ENCODE measurements around the gene SDR42E2.
"Not testable (repeated sequence)": the region's sequence is repeated elsewhere in the genome, so short reads cannot be mapped to it uniquely, and the experiment has no call there.

The SDR42E2 gene

DNA sequence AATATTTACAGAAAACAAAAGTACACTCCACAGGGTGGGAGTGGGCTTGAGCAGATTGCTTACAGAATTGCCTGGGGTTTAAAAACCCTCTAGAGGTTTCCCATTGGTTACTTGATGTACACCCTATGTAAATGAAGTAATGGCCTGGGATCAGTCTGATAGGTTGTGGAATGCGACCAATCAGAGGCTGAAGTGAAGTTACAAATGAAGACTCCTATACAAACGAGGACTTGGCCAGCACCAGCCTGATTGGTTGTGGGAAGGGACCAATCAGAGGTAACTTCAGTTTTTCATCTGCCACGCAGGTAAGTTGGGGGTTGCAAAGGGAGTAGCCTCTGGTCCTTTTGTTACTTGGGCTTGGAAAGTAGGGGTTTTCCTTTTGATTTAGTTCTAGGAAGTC, 52.6 kb downstream of the SDR42E2 start:
- no peak for DNase-seq

- DNase-seq: no peak
Observed at GRCh38 chr16:22216191-22216831, 54.0 kb downstream of the SDR42E2 start.

DNA sequence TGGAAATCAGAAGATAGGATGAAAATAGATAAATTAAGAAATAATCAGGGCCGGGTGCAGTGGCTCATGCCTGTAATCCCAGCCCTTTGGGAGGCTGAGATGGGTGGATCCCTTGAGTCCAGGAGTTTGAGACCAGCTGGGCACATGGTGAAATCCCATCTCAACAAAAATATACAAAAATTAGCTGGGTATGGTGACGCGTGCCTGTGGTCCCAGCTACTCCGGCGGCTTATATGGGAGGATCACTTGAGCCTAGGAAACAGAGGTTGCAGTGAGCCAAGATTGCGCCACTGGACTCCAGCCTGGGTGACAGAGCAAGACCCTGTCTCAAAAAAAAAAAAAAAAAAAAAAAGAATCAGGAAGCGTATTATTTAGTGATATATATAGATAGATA, 54.5 kb downstream of the SDR42E2 start:
- not testable (repeated sequence) for DNase-seq

- DNase-seq: no peak
Observed at GRCh38 chr16:22217890-22218730, 55.8 kb downstream of the SDR42E2 start.

- no peak for DNase-seq
Observed at GRCh38 chr16:22219389-22220068, 57.2 kb downstream of the SDR42E2 start.

DNA sequence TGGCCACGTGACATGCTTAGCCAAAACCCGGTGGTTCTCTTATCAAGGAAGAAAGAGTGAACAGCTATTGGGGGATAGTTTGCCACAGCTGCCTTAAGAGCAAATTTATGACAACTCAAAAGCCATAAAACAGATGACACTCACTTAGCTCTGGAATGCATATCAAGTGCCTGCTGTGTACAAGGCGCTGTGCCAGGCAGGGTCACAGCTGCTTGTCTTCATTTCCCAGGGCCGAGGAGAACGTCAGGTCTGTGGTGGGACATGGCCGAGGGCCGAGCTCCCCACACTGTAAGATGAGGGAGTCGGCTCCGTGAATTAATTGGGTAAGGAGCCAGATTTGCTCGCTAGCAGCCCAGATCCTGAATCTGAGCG, 57.7 kb downstream of the SDR42E2 start:
- no peak for DNase-seq

DNA sequence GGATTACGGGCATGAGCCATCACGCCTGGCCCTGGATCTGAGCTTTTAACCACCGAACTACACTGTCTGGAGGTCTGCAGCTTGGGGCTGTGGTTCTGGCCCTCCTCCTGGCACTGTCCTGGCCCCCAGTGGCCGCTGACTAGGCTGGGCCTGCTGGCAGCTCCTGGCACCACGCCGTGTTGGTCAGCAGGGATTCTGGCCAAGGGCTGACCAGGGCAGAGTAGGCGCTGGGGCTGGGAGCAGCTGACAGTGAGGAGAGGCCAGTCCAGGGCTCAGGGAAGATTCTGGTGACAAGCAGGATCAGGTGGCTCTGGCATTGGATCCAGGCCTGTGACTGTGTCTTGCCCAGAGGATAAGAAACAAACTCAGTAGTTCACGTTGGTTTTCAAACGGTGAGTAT, 58.4 kb downstream of the SDR42E2 start:
- no peak for DNase-seq

DNA sequence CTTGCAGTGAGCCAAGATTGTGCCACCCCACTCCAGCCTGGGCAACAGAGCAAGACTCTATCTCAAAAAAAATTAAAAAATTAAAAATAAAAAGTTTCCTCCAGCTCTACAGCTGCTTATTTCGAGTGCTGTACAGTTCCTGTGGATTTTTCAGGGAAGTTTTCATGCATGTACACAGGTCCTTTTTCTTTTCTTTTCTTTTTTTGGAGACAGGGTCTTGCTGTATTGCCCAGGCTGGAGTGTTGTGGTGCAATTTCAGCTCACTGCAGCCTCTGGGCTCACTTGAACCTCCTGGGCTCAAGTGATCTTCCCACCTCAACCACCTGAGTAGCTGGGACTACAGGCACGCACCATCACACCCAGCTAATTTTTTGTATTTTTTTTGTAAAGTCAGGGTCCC, 59.7 kb downstream of the SDR42E2 start:
- no peak for DNase-seq

GRCh38 chr16:22222998-22223397, 60.7 kb downstream of the SDR42E2 start:
- DNase-seq: no peak

GRCh38 chr16:22225060-22225459, 62.8 kb downstream of the SDR42E2 start:
- no peak for DNase-seq

DNA sequence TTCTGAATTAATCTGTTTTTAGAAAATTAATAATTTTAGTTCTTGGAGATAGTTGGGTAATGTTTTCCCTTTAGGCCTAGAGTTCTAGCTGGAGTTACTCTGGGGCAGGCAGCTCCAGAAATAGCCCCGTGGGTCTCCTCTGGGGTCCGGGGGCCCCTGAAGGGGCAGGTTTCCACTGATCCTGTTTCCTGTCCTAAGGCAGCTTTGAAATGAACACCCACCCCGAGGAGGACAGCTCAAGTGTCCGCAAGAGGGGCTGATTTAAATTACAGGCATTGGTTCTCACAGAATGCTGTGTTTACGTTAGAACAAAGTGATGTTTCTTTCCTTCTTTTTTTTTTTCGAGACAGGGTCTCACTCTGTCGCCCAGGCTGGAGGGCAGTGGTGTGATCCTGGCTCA, 67.6 kb downstream of the SDR42E2 start:
- DNase-seq: no peak

GRCh38 chr16:22232277-22233036, 70.2 kb downstream of the SDR42E2 start:
- no peak for DNase-seq

DNA sequence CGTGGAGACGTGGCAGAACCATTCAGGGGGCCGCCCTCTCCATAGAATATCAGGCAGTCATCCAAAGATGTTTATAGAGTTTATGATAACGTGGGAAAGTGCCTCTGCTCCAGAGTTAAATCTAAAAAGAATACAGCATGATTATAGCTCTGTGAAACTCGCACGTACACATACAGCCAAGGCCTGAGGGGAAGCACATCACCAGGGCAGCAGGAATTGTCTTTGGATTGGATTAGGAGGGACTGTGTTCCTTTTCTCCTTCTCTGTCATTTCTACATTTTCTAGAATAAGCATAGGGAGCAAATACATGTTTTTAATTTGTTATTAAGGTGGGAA, 70.7 kb downstream of the SDR42E2 start:
- DNase-seq: no peak

- no peak for DNase-seq
Observed at GRCh38 chr16:22235839-22236745, 73.8 kb downstream of the SDR42E2 start.

DNA sequence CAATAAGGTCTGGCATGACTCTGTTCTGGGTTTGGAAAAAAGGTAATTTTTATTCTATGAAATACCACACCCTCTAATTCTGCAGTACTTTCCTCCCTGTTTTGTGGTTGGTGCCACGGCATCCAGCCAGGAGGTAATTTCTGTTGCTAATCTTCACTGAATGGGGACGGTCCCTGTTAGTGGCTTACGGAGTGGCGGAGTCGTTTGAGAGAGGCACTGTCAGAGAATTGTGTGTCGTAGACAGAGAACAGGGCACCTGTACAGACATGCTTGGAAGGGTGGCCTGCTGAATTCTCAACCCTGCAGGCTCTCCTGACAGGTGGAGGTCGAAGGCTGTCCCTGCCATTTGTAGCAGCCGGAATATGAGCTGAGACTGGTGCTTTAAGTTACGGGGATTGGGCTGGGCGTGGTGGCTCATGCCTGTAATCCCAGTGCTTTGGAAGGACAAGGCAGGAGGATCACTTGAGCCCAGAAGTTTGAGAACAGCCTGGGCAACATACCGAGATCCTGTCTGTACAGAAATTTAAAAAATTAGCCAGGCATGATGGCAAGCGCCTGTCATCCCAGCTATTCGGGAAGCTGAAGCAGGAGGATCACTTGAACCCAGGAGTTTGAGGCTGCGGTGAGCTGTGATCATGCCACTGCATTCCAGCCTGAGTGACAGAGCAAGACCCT, 77.0 kb downstream of the SDR42E2 start:
- no peak for DNase-seq

GRCh38 chr16:22240023-22240710, 77.9 kb downstream of the SDR42E2 start:
- DNase-seq: no peak
